SU-DHL-6 (cell line): Measurements from ENCODE around the gene NOTCH2.

Source experiments
- H2AFZ ChIP-seq: fragments of 200-600 bp; sonication (generic); 2 replicates; pipeline ENCODE4 v1.6.1; 2014; ENCODE audit warnings: low read depth, mild to moderate bottlenecking, moderate library complexity, mixed read lengths, antibody characterized with exemption, low read length; ENCODE audit not compliant: severe bottlenecking
- H3F3A ChIP-seq: fragments of 200-600 bp; shearing (Covaris generic); 2 replicates; pipeline ENCODE4 v1.6.0; 2016; ENCODE audit warnings: antibody characterized with exemption, mild to moderate bottlenecking; ENCODE audit not compliant: insufficient read depth
- H3K27ac ChIP-seq: fragments of 200-600 bp; sonication (generic); 2 replicates; pipeline ENCODE4 v1.5.1; 2016; ENCODE audit warnings: low read depth, mild to moderate bottlenecking, low read length, moderate library complexity, mixed read lengths
- H3K27me3 ChIP-seq: fragments of 200-600 bp; sonication (generic), shearing (Covaris generic); 2 replicates; pipeline ENCODE4 v1.6.0; 2014; ENCODE audit warnings: mild to moderate bottlenecking, low read length
- H3K36me3 ChIP-seq: fragments of 200-600 bp; sonication (generic); 2 replicates; pipeline ENCODE4 v1.6.1; 2014; ENCODE audit warnings: mild to moderate bottlenecking, low read length, mixed read lengths
- H3K4me2 ChIP-seq: fragments of 300-600, 200-600 bp; shearing (Covaris generic), sonication (generic); 2 replicates; pipeline ENCODE4 v1.6.0; 2014; ENCODE audit warnings: low read length, low read depth, mild to moderate bottlenecking; ENCODE audit not compliant: poor library complexity, severe bottlenecking
- H3K4me3 ChIP-seq: fragments of 200-600 bp; sonication (generic); 2 replicates; pipeline ENCODE4 v1.5.1; 2014; ENCODE audit warnings: antibody characterized with exemption, low read length, mild to moderate bottlenecking, mixed read lengths; ENCODE audit not compliant: insufficient read depth, poor library complexity, severe bottlenecking
- H3K79me2 ChIP-seq: fragments of 200-600 bp; sonication (generic); 2 replicates; pipeline ENCODE4 v1.6.1; 2014; ENCODE audit warnings: mild to moderate bottlenecking, low read length, moderate library complexity; ENCODE audit not compliant: insufficient read depth
- H3K9ac ChIP-seq: fragments of 200-600 bp; sonication (generic); 2 replicates; pipeline ENCODE4 v1.7.0; 2014; ENCODE audit warnings: mild to moderate bottlenecking, low read length
- H3K9me2 ChIP-seq: fragments of 200-600 bp; sonication (generic); replicated peaks from 2 replicates; pipeline ENCODE4 v1.6.1; 2014; ENCODE audit warnings: low read length; ENCODE audit not compliant: insufficient read depth
- H3K9me3 ChIP-seq: fragments of 200-600 bp; sonication (generic); 2 replicates; pipeline ENCODE4 v1.6.1; 2014; ENCODE audit warnings: low read length, mixed read lengths; ENCODE audit not compliant: insufficient read depth
- H4K20me1 ChIP-seq: fragments of 200-600 bp; sonication (generic); 2 replicates; pipeline ENCODE4 v1.6.1; 2014; ENCODE audit warnings: low read depth, mild to moderate bottlenecking, antibody characterized with exemption, low read length, moderate library complexity, mixed read lengths
- EZH2phosphoT487 ChIP-seq: fragments of 200-600 bp; sonication (generic), shearing (Covaris generic); conservative IDR thresholded peaks from 2 replicates; pipeline ENCODE4 v1.6.1; 2018; ENCODE audit warnings: mild to moderate bottlenecking, antibody characterized with exemption, low read length, moderate library complexity, mixed read lengths
- TF ChIP-seq, protein P1 (sequence below): fragments of 200-600 bp; sonication (generic); IDR thresholded peaks from one replicate; pipeline ENCODE4 v1.5.1; 2017; ENCODE audit warnings: antibody characterized with exemption, mild to moderate bottlenecking, low read length, moderate library complexity; ENCODE audit not compliant: insufficient read depth, poor library complexity, severe bottlenecking

The NOTCH2 gene

GRCh38 chr1:119873135-119874015, 196.1 kb downstream of the NOTCH2 start:
- Histone ChIP-seq H3K9me2 (no peaks in the 10 kb centered on the region), H3K27ac (no peak overlapping the region), H3K27me3 (no peaks in the 10 kb centered on the region), H3K9me3 (no peaks in the 10 kb centered on the region), H3F3A (no peaks in the 10 kb centered on the region), H3K79me2 (no peaks in the 10 kb centered on the region), H3K9ac (no peak overlapping the region), H3K4me2 (no peak overlapping the region), H3K36me3 (no peaks in the 10 kb centered on the region), H4K20me1 (no peaks in the 10 kb centered on the region), H2AFZ (no peak overlapping the region), H3K4me3 (no peak overlapping the region)
- TF ChIP-seq, protein P1, sequence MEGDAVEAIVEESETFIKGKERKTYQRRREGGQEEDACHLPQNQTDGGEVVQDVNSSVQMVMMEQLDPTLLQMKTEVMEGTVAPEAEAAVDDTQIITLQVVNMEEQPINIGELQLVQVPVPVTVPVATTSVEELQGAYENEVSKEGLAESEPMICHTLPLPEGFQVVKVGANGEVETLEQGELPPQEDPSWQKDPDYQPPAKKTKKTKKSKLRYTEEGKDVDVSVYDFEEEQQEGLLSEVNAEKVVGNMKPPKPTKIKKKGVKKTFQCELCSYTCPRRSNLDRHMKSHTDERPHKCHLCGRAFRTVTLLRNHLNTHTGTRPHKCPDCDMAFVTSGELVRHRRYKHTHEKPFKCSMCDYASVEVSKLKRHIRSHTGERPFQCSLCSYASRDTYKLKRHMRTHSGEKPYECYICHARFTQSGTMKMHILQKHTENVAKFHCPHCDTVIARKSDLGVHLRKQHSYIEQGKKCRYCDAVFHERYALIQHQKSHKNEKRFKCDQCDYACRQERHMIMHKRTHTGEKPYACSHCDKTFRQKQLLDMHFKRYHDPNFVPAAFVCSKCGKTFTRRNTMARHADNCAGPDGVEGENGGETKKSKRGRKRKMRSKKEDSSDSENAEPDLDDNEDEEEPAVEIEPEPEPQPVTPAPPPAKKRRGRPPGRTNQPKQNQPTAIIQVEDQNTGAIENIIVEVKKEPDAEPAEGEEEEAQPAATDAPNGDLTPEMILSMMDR = no peak
- no peak for TF ChIP-seq EZH2phosphoT487

- Histone ChIP-seq H3K4me2 (no peak overlapping the region), H3K9ac (no peak overlapping the region), H2AFZ (no peak overlapping the region), H3K4me3 (no peak overlapping the region), H3K79me2 (no peaks in the 10 kb centered on the region), H3K9me2 (no peaks in the 10 kb centered on the region), H3K27me3 (no peaks in the 10 kb centered on the region), H4K20me1 (no peaks in the 10 kb centered on the region), H3F3A (no peaks in the 10 kb centered on the region), H3K27ac (no peak overlapping the region), H3K9me3 (no peaks in the 10 kb centered on the region), H3K36me3 (no peaks in the 10 kb centered on the region)
- TF ChIP-seq EZH2phosphoT487 = no peak
- TF ChIP-seq, protein P1 = no peak
These were observed 197.6 kb downstream of the NOTCH2 start for GRCh38 chr1:119871881-119872280.

DNA sequence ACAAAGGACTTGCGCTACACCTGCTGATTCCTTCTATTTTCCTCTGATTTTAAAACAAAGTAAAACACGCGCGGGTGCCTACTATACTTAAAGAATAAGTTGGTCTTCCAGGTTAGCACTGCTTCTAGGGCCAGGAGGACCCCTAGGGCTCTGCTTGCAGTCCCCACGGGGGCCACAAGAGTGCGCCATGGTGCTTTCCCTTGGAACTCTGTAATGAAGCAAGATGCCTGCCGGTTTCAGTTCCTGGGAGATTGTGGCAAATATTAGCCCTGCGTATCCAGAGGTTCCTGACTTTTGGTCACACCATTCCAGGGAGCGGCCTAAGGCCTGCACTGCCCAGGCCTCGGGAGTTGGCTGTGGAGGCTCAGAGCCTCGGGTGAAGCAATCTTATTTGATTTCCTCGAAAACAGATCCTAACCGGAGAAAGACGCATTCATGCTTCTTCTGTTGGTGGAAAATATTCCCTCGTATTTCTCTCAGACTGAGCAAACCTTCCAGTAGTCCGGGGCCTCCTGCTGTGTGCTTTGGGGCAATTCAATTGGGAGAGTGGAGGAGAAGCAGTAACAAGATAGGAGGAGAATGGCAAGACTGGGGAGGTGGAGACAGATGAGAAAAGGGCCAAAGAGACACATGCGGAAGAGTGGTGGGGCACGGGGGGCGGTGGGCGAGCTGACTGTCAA, 198.4 kb downstream of the NOTCH2 start:
- Histone ChIP-seq H3K27ac (no peak overlapping the region), H3F3A (no peaks in the 10 kb centered on the region), H3K27me3 (no peaks in the 10 kb centered on the region), H3K4me3 (no peak overlapping the region), H3K9me2 (no peaks in the 10 kb centered on the region), H3K4me2 (no peak overlapping the region), H4K20me1 (no peaks in the 10 kb centered on the region), H3K36me3 (no peaks in the 10 kb centered on the region), H2AFZ (no peak overlapping the region), H3K79me2 (no peaks in the 10 kb centered on the region), H3K9ac (no peak overlapping the region), H3K9me3 (no peaks in the 10 kb centered on the region)
- no peak for TF ChIP-seq EZH2phosphoT487
- TF ChIP-seq, protein P1 = peak; percentile 82
